OCI-LY7 (cell line): ENCODE measurements around the gene NIBAN1.

Source experiments
- CTCF ChIP-seq: fragments of 200-600 bp; sonication (generic); conservative IDR thresholded peaks from 2 replicates; pipeline ENCODE4 v1.5.1; 2014; ENCODE audit warnings: mild to moderate bottlenecking, antibody characterized with exemption, low read length, moderate library complexity, mixed read lengths
- EZH2phosphoT487 ChIP-seq: fragments of 200-600 bp; sonication (generic); IDR thresholded peaks from 2 replicates; pipeline ENCODE4 v1.6.1; 2018; ENCODE audit warnings: low read depth, borderline replicate concordance, mild to moderate bottlenecking, mixed run types, antibody characterized with exemption, low read length, moderate library complexity, mixed read lengths

GRCh38 chr1:184941410-184941733 is 32.9 kb downstream of the NIBAN1 start:
- TF ChIP-seq CTCF (no peak), EZH2phosphoT487 (no peak)
